Uterus (tissue), 4 donors: ENCODE data around the gene ANKRD60. TPM values are rescaled to one million over a fixed set of nuclear protein-coding genes. Genes with fewer than 3 reads are reported as not detected.

Experiments used
- DNase-seq, 2 donors: peaks; one replicate each; pipeline ENCODE4 v3.0.0-alpha.2; 2019 to 2020
- H3K27ac ChIP-seq, 2 donors: fragments of 200-600 bp; sonication (generic); 1 replicate in 1 of 2; 2 replicates in 1 of 2; pipeline ENCODE4 v1.5.1; 2016 to 2018
- H3K27me3 ChIP-seq, 2 donors: fragments of 200-600 bp; sonication (generic); one replicate each; pipeline ENCODE4 v1.5.1; 2018 to 2019; ENCODE audit warnings: control low read depth in 1 of 2
- H3K36me3 ChIP-seq, 2 donors: fragments of 200-600 bp; sonication (generic); one replicate each; pipeline ENCODE4 v1.5.1; 2019; ENCODE audit warnings: control low read depth in 1 of 2
- H3K4me1 ChIP-seq, 2 donors: fragments of 200-600 bp; sonication (generic); one replicate each; pipeline ENCODE4 v1.5.1; 2018 to 2019; ENCODE audit warnings: control low read depth in 1 of 2
- H3K4me3 ChIP-seq, 2 donors: fragments of 200-600 bp; sonication (generic); 1 replicate in 1 of 2; 2 replicates in 1 of 2; pipeline ENCODE4 v1.5.1; 2018 to 2019; ENCODE audit warnings: mild to moderate bottlenecking in 1 of 2
- H3K9me3 ChIP-seq, 2 donors: fragments of 200-600 bp; sonication (generic); one replicate each; pipeline ENCODE4 v1.5.1; 2019; ENCODE audit warnings: control low read depth in 1 of 2
- POLR2A ChIP-seq, 2 donors: fragments of 450-650 bp; IDR thresholded peaks; one replicate each; pipeline ENCODE4 v1.6.1; 2016; ENCODE audit warnings: antibody characterized with exemption in 2 of 2, mild to moderate bottlenecking in 1 of 2, moderate library complexity in 1 of 2
- intact Hi-C: fragments of 100-400 bp; cut with DNase I; formaldehyde crosslinking; loops from one replicate; pipeline ENCODE4 v1.15.1; 2023; ENCODE audit warnings: low total_unique reads
- total RNA-seq, 4 donors: library from RNA; depleted of rRNA in 3 of 4; stranded (reverse); fragments of >200 nt in 3 of 4; gene quantifications; one replicate each; pipeline versions ENCODE4 v1.1.0 to v1.2.4, GENCODE V29; 2014 to 2023
- TF ChIP-seq, protein P1 (sequence below), 4 experiments: fragments of 200-600 bp in 2 of 4; fragments of 450-650 bp in 2 of 4; sonication (generic) in 2 of 4; IDR thresholded peaks; one replicate each; pipeline ENCODE4 v1.5.1; 2016 to 2019; ENCODE audit warnings: antibody characterized with exemption in 4 of 4, mild to moderate bottlenecking in 2 of 4, moderate library complexity in 1 of 4
- donor health status: DM: yes; HTN: yes; CAD: no.

The ANKRD60 gene
- total RNA-seq, 4 donors from 2014 or later: not detected

GRCh38 chr20:58227391-58228102, 906 bp downstream of the ANKRD60 start:
- Histone ChIP-seq H3K4me3 (no peak overlapping the region), H3K27me3 (peaks cover 5 to 10% of the 10 kb centered on the region in 2 donors)
- intact Hi-C loops: no loop called here

DNA sequence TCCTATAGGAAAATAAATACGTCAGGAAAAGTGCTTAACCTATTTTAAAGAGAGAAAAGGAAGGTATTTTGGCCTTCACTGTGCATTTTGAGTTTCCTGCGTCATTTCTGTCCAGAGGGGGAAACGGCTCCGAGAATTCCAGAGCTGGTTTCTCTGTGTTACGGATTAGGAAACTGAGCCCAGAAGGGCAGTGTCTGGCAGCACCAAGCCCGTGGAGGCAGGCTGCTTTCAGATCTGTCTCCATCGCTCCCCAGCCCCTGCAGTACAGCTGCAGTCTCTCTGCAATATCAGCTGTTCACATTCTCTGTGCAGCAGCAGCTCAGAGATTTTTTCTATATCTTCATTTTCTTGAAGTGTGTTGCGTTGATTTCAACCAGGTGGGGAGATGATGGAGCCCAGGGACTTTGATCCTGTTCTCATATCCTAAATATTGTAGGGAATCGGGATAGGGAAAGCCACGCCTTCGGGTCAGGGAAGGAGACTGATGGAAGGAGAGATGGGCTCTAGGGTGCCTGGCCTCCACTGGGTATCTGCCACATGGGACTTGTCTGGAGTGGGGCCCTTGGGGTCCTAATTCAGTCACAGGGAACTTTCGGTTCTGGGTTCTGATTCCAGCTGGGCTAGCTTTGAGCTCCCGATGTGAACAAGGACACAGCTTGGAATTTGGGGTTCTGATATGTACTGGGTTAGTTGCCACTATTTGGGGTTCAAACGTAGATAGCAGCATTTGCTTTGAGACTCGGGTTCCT, 2.8 kb downstream of the ANKRD60 start:
- H3K27me3 ChIP-seq: peaks cover 5 to 10% of the 10 kb centered on the region in 2 donors
- no peaks in the 10 kb centered on the region for H3K9me3 ChIP-seq
- H3K4me3 ChIP-seq: no peak overlapping the region
- no peaks in the 10 kb centered on the region for H3K36me3 ChIP-seq
- TF ChIP-seq, protein P1, sequence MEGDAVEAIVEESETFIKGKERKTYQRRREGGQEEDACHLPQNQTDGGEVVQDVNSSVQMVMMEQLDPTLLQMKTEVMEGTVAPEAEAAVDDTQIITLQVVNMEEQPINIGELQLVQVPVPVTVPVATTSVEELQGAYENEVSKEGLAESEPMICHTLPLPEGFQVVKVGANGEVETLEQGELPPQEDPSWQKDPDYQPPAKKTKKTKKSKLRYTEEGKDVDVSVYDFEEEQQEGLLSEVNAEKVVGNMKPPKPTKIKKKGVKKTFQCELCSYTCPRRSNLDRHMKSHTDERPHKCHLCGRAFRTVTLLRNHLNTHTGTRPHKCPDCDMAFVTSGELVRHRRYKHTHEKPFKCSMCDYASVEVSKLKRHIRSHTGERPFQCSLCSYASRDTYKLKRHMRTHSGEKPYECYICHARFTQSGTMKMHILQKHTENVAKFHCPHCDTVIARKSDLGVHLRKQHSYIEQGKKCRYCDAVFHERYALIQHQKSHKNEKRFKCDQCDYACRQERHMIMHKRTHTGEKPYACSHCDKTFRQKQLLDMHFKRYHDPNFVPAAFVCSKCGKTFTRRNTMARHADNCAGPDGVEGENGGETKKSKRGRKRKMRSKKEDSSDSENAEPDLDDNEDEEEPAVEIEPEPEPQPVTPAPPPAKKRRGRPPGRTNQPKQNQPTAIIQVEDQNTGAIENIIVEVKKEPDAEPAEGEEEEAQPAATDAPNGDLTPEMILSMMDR (IDR thresholded peaks at IDR 0.05): no peak
- TF ChIP-seq POLR2A (IDR thresholded peaks at IDR 0.05): no peak
- peaks cover 0 to 8% of the 10 kb centered on the region in 2 donors for H3K4me1 ChIP-seq
- no peak overlapping the region for H3K27ac ChIP-seq
- no peak for DNase-seq
- intact Hi-C loops: no loop called here

More at GRCh38 chr20:58227391-58228102, 906 bp downstream of the ANKRD60 start:
- no peak for TF ChIP-seq POLR2A (IDR thresholded peaks at IDR 0.05)
- TF ChIP-seq, protein P1 (IDR thresholded peaks at IDR 0.05): no peak
- DNase-seq: no peak
- no peaks in the 10 kb centered on the region for H3K36me3 ChIP-seq
- no peak overlapping the region for H3K27ac ChIP-seq
- no peaks in the 10 kb centered on the region for H3K9me3 ChIP-seq
- H3K4me1 ChIP-seq: peaks cover 0 to 8% of the 10 kb centered on the region in 2 donors

- intact Hi-C loops: no loop called here
- Histone ChIP-seq H3K9me3 (no peaks in the 10 kb centered on the region), H3K27ac (no peak overlapping the region), H3K4me1 (peaks cover 0 to 8% of the 10 kb centered on the region in 2 donors), H3K36me3 (no peaks in the 10 kb centered on the region), H3K27me3 (peaks cover 5 to 10% of the 10 kb centered on the region in 2 donors), H3K4me3 (no peak overlapping the region)
- DNase-seq: no peak
- TF ChIP-seq POLR2A (IDR thresholded peaks at IDR 0.05): no peak
- TF ChIP-seq, protein P1 (IDR thresholded peaks at IDR 0.05): no peak
Measured at GRCh38 chr20:58224974-58225373, 3.5 kb downstream of the ANKRD60 start.

- Histone ChIP-seq H3K9me3 (no peaks in the 10 kb centered on the region), H3K4me1 (peaks cover 0 to 8% of the 10 kb centered on the region in 2 donors), H3K27ac (no peak overlapping the region), H3K4me3 (no peak overlapping the region), H3K36me3 (no peaks in the 10 kb centered on the region), H3K27me3 (peaks cover 5 to 10% of the 10 kb centered on the region in 2 donors)
- intact Hi-C loops: no loop called here
- TF ChIP-seq, protein P1 (IDR thresholded peaks at IDR 0.05): no peak
- no peak for TF ChIP-seq POLR2A (IDR thresholded peaks at IDR 0.05)
- no peak for DNase-seq
Measured at GRCh38 chr20:58224097-58224496, 4.4 kb downstream of the ANKRD60 start.
